GM21528 (cell line): Measurements from ENCODE around the gene CADPS.

Source experiments
- ATAC-seq: cut with Tn5 transposase; IDR thresholded peaks from one replicate; pipeline ENCODE4 v1.9.1; 2021; ENCODE audit warnings: mild to moderate bottlenecking, moderate library complexity; ENCODE audit not compliant: unreplicated experiment, low FRiP score

CADPS gene

DNA sequence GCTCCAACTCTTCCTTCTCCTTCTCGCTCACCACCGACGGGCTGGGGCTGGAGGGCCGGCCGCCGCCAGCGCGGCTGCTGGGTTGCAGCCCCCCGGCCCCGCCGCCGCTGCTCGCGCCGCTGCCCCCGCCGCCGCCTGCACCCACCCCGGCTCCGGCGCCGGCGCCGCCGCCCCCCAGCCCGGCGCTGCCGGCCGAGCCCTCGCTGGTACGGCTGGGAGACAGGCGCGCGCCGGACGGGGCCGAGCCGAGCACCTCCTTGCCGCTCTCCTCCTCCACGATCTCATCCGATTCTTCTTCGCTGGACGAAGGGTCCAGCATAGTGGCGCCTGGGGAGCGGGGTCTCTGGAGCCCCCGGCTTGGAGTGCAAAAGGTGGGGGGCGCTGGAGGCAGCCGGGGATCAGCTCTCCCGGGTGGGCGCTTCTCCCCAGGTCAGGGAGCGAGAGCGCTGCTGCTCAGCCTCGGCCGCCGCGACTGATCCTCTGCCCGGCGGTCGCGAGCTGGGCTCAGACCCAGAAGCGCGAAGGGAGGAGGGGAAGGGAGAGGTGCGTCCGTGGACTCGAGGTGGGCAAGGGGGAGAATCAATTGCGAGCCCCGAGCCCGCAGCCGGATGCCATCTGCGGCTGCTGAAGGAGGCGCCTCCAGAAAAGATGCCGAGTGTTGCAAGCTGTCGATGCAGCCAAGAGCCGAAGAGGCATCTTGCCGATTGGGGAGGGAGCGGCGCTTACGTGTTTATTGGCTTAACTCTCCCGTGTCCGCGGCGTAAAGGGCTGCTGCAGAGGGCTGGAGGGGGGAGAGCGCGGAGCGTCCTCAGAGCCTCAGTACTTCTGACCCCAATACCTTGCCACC is at the start of gene CADPS:
Gene CADPS (minus strand): TSS at position 706 of the 847 bp plus-strand sequence. CDS start 387 bp downstream, at position 319.
- ATAC-seq, result no peak

DNA sequence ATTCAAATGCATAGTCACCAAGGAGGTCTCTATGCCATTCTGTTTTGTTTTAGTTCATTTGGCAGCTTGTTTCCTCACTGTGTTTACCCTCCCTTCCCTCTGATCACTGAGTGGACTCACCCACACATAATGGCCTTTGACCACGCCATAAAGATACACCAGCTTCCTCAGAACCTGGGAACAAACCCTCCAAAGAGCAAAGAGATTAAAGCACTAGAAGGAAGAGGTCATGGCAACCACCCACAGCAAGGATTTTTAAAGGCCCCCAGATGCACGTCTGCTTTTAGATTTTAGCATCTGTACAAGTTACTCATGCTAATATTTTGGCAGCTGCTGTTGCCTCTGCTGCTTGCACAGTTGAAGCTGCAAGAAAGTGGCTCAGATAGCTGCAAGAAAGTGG is 47.9 kb upstream of the CADPS start:
- ATAC-seq, result no peak

DNA sequence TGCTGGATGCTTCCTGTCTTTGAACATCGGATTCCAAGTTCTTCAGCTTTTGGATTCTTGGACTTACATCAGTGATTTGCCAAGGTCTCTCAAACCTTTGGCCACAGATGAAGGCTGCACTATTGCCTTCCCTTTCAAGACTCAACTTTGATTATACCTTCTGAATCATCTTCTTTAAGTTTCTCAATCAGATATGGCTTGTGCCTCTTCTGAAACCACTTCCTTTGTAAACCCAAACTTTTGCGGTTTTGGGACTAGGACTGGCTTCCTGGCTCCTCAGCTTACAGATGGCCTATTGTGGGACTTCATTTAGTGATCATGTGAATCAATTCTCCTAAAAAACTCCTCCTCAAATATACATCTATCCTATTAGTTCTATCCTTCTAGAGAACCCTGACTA is 47.1 kb upstream of the CADPS start:
- no peak for ATAC-seq

DNA sequence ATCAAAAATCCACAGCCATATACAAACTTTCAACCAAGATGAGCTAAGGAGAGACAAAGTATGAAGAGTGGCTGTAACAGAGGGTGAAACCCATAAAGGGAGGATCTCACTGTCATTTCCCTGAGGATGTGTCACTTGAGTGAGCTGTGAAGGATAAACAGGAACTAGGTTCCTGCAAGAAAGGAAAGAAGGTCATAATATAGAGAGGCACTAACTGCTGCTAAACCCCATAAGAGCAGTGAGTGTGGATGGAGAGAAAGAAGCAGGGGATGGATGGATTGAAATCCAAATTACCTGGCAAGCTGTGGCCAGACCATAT is 45.2 kb upstream of the CADPS start:
- ATAC-seq, result no peak

DNA sequence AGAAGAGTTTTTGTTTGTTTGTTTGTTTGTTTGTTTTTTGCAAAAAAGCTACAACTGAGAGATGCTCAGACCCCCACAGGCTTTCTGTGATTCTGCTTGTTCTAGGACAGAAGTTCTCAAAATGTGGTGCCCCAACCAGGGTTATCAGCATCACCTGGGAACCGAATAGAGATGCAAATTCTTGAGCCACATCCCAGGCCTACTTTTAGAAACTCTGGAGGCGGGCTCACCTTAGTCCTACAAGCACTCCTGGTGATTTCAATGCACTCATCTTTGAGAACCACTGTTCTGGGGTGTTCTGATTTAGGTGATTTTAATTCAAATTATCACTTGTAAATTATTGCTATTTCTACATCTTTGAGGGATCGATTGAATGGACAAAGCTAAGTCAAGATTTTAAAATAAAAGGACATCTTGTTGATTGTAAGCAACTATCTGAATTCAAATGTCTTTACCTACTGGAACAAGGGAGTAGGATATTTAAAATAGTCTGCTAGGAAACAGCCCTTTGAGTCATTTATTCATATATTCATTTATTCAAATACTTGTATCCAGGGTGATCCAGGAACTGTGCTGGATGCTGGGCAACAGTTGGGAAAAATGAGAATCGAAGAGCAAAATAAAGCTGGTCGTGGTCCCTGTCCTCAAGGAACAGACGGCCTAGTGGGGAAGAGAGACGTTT is 44.7 kb upstream of the CADPS start:
- ATAC-seq, result no peak

DNA sequence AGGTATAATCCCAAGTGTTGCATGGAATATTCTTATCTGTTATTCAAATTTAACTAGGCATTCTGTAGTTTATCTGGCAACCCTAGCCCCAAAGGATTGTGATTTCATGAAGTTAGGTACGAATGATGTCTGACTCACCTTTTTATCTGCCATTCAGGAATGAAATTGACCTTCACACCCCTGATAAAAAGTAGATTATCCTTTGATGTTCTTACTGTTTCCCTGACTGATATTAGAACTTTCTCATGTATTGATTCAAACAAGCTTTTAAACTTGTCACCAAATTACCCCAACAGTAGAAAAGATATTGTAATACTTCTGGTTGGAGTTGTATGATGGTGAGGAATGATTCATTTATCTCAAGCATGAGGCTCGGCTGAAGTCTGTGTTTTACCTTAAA is 43.6 kb upstream of the CADPS start:
- no peak for ATAC-seq

DNA sequence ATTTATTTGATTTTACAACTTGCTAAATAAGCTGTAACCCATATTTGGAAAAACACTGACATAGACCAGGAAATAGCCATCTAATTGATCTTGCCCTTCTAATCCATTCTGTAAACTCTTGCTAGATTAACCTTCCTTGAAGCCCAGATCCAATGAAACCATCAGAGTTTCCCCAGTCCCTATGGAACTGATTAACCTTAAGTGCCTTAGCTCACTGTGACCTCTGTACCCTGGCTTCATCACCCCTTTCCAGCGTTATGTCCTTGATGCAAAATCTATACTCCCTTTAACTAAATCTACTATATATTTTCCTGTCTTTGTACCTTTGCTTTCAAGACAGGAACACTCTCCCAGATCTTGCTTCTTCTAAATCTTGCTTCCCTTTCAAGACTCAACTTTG is 42.9 kb upstream of the CADPS start:
- ATAC-seq, result no peak

DNA sequence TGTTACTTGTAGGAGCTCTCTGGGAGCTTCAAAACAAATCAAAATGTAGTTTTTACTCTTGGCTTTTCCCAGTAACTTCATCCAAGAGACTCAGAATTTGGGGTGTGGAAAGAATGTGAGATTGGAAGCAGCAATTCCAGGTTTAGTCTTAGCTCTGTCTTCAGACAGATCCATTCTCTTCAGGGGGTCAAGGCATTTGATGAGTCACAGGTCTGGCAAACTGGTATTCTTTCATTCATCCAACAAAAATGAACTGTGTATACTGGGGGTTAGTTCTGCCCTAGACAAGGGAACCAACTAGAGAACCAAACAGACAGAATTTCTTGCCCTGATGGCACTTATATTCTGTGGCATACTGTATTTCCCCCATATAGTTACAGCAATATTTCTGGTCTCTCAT is 36.3 kb upstream of the CADPS start:
- no peak for ATAC-seq

DNA sequence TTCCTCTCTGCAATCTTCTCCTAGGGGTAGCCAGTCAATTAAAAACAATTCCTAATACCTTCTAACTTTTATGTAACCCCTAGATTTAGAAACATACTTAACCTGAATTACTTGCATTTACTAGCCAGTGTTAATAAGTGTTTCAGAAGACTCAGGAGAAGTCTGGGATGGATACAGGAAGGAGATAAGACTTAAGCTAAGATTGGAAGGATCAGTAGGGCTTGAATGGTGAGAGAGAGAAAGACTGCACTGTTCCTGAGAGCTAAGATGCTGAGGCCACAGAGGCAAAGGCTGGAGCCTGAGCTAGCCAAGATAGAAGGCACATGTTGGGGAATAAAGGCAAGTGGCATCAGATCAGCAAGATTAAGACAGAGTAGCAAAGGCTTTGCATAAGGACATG is 30.1 kb upstream of the CADPS start:
- ATAC-seq, result no peak

DNA sequence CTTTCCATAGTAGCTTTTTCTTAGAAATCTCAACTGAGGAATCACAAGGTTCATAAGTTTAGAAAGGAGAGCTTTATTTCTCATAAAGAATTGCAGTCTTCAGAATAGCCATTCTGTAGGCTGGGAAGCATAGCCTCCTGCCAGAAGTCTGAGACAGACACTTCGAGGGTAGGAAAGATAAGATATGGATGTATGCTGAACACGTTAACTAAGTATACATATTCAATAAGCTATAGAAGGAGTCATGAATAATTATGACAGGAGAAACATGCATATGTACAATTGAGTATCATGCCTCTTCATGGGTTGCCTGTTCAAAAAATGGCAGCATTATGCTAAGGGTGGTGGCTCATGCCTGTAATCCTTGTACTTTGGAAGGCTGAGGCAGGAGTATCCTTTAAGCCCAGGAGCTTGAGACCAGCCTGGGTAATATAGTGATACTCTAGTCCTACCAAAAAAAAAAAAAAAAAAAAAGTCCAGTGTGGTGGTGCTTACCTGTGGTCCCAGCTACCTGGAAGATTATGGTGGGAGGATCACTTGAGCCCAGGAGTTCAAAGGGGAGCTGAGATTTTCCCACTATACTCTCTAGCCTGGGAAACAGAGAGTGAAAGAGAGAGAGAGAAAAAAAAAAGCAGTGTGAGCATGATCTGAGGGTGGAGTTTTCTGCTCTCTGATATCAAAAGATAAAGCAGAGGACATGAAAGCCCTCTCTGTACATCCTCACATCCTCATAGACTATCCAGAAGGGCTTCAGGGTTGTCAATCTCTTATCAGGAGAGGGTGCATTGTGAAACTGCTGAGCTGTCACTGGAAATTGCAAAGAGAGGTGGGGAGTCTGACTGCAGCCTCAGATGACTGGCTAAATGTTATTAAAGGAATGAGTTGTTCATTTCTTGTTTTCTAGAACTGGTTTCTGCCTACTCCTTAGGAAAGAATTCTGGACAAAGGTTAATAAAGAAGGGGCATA is 23.6 kb upstream of the CADPS start:
- no peak for ATAC-seq

DNA sequence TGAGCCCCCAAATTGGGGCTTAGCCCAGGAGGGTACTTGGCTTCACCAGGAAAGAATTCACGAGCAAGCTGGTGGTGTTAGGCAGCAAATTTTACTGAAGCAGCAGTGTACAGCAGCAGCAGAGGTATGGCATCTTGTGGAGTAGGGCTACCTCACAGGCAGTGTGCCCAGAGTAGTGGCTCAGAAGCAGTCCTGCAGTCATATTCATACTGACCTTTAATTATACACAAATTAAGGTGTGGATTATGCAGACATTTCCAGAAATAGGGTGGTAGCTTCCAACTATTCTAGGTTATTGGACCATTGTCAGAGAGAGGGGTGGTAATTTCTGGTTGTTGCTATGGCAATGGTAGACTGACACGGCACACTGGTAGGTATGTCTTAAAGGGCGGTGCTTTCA is 20.7 kb upstream of the CADPS start:
- no peak for ATAC-seq

DNA sequence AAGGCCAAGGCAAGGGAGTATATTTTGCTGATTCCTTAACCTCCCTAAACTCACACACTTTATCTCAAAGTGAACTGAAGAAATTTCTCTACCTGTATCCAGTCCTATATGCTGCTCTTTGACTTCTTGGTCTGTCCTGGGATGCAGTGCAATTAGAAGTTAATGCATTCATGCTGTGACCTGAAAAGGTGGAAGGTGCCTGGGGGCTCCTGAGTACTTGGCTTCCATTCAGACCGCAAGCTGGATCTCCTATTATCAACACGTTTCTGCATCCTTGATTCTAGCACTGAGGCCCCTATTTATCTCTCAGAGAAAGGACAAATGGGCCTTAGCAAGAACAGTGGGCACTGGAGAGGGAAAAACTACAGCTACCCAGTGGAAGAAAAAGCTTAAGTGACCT is 17.7 kb upstream of the CADPS start:
- ATAC-seq, result no peak

DNA sequence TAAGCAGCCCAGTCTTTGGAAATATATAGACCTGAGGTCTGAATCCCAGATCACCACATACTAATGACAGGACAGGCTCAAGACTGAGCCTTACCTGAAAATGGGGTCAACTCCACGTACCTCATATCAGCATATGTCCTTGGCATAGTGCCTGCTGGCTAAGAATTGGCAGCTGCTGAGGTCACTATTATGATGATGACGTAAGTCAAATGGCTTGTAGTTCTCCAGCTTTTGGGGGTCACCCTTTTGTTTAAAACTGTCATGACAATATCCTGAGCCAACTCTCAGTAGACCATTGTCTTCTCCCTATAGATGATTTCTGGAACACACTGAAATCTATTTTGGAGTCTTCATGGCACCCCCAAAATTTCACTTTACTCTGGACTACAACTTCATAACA is 16.8 kb upstream of the CADPS start:
- ATAC-seq, result no peak

DNA sequence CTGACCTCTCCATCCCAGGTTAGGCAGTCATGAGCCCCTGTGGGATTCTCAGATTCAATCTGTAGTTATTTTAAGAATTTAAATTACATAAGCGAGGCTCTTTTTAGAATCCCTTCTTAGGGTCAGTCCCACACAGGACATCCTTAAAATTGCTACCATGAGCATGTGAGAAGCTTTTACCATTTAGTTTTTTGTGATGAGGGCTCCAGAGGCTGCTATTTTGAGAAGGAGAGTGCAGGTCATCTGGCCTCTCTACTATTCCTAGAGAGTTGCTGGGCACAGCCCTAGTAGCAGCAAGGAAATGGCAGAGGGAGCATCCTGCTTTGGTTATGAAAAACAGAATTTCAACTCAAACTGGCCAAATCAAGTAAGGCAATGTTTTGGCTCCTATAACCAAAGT is 13.6 kb upstream of the CADPS start:
- no peak for ATAC-seq

DNA sequence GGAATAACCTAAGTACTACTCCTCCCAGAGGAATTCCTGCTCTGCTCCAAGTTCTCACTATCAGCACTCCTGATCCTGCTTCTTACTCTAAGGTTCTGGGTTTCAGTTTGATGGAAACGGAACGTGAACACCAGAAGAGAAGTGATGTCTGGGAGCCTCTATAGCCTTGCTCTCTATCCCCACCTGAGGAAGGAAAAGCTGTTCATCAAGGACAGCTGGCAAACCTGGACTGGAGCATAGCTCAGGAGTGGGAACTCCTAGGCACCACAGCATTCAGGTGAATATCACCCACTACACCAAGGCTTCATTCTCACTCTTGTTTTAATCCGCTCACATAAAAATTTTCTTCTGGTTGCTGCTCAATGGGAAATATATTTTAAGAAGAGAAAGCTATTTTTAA is 13.0 kb upstream of the CADPS start:
- no peak for ATAC-seq

DNA sequence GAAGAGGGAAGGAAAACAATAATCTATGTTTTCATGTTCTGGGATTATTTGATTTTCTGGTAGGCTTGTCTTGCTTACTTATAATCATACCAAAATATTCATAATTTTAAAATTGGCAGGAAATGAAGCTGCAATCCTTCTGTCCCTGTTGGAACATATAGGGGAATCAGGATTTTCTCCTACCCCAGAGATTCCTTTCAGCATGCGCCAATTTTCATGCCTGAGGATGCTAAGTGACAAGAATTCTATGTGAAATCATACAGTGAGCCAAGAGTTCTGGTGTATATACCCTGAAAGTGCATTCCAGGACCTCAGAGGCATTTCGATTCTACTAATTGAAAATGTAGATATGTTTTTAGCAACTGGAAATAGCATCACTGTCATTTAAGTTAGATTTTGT is 9.9 kb upstream of the CADPS start:
- no peak for ATAC-seq

DNA sequence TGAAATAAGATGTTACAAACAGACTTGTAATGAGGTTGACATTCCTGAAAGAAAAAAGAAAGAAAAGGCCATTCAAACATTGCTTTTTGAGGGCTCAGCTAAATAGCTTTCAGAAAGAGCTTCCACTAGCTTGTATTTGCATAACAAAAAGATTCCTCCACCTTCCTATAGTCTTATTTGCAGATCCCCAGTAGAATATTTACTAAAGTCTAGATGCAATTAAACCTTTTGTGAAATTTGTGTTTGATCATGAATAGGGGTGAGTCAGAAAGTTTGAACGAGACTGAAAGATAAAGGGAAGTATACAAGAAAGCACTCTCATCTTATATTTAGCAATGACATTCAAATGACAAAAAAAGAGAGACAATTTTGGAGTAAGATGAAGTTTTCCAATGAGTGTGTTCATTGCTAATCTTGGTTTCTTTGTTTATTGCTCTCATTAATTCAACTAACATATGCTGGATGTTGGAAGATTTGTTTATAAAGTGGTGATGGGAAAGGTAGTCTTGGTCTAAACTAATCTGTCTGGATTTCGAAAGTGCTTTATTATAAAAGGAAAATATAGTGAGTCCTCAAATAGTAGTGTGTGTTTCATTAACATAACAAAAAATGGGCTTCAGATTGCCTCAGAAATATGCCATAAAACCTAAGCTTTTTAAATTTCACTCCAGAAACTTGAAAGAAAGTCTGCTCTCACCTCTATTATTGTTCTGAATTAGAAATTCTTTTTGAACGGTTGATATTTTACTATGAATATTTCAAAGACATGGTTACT is 9.1 kb upstream of the CADPS start:
- ATAC-seq, result no peak

DNA sequence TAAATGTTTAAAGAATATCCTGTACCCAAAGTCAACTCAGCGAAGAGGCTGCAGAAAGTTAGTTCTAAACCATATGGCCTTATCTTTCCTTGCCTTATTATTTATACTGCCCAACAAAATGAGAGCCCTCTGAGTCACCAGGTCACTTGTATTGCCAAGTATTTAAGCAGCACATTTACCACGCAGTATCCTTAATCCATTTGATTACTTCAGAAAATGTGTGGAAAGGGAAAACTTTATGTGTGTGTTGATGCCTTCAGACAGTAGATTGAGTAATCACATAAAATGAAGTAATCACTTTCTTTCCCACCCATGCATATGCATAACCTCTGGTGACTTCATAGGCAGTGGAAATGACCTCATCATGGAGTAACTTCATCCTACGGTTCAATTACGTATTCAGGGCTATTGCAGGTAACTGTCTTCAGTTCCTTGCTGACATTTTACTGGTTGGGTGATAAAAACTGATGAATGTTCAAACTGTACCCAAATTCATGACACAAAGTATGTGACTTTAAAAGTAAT is 7.5 kb upstream of the CADPS start:
- ATAC-seq, result no peak

DNA sequence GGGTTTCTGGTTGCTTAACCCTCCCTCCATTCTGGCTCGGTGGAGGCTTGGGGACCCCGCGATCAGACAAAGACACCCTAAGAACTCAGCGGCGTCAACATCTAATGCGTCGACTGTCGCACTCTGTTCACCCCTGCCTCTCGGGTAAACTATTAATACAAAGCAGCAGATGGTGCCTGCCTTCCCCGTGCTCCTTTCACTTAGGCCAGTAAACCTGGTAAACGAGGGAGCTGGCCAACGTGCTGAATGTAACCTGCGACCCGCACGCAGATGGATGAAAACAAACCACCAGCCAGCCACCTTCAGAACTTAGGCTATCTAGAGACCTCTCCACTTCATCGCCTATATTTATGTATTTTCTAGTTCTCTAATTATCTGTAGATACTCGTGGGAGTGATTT is 848 bp upstream of the CADPS start:
- ATAC-seq, result no peak

DNA sequence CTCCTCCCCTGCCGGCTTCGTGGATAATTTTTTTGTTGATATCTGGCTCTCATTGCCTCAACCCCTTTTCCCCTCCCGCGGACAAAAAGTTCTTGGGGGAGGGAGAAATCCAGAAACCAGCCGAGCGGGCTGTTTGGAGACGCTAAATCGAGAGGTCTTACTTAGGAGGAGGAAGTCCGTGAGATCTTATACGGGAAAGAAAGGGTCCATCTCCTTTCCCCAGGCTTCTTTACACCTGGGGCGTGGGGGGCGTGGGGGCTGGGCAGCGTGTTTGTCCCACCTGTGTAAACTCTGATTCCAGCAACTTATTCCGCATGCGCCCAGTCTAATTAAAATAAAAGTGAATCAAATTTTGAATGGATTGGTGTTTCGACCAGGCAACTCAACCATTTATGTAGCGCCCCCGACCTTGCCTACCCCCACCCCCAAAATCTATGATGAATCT is 364 bp upstream of the CADPS start:
- no peak for ATAC-seq
